C4-2B (cell line): Measurements from ENCODE around the gene C4orf50.

ENCODE experiments used
- H3K27ac ChIP-seq: fragments of 450-650 bp; 2 replicates; pipeline ENCODE4 v1.5.1; 2017
- ZFX ChIP-seq: fragments of 450-650 bp; IDR thresholded peaks from 2 replicates; pipeline ENCODE4 v1.6.1; 2017
- TF ChIP-seq, protein P1 (sequence below): fragments of 450-650 bp; conservative IDR thresholded peaks from 2 replicates; pipeline ENCODE4 v1.5.1; 2017; ENCODE audit warnings: mild to moderate bottlenecking

The C4orf50 gene

DNA sequence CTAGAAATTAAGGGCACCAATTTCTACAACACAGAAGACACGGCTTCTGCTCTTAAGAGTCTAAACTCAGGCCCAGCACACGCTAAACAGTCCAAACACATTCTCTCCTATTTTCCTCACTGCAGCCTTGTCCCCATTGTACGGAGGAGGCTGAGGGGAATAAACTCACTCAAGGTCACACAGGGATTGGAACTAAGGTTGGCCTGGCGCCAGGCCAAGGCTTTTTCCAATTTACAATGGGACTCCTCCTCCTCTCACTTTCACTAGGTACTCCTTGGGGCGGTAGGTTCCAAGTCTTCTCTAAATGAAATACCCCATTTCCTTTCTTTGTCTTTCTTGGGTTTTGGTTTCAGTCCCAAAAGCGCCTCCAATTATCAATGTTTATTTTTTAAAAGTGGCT is 76.6 kb downstream of the C4orf50 start:
- no peak for TF ChIP-seq ZFX
- TF ChIP-seq, protein P1, sequence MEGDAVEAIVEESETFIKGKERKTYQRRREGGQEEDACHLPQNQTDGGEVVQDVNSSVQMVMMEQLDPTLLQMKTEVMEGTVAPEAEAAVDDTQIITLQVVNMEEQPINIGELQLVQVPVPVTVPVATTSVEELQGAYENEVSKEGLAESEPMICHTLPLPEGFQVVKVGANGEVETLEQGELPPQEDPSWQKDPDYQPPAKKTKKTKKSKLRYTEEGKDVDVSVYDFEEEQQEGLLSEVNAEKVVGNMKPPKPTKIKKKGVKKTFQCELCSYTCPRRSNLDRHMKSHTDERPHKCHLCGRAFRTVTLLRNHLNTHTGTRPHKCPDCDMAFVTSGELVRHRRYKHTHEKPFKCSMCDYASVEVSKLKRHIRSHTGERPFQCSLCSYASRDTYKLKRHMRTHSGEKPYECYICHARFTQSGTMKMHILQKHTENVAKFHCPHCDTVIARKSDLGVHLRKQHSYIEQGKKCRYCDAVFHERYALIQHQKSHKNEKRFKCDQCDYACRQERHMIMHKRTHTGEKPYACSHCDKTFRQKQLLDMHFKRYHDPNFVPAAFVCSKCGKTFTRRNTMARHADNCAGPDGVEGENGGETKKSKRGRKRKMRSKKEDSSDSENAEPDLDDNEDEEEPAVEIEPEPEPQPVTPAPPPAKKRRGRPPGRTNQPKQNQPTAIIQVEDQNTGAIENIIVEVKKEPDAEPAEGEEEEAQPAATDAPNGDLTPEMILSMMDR: no peak
- H3K27ac ChIP-seq: no peak overlapping the region

- TF ChIP-seq, protein P1: no peak
- no peak for TF ChIP-seq ZFX
- no peak overlapping the region for H3K27ac ChIP-seq
Measured at GRCh38 chr4:5940470-5941203, 77.6 kb downstream of the C4orf50 start.

DNA sequence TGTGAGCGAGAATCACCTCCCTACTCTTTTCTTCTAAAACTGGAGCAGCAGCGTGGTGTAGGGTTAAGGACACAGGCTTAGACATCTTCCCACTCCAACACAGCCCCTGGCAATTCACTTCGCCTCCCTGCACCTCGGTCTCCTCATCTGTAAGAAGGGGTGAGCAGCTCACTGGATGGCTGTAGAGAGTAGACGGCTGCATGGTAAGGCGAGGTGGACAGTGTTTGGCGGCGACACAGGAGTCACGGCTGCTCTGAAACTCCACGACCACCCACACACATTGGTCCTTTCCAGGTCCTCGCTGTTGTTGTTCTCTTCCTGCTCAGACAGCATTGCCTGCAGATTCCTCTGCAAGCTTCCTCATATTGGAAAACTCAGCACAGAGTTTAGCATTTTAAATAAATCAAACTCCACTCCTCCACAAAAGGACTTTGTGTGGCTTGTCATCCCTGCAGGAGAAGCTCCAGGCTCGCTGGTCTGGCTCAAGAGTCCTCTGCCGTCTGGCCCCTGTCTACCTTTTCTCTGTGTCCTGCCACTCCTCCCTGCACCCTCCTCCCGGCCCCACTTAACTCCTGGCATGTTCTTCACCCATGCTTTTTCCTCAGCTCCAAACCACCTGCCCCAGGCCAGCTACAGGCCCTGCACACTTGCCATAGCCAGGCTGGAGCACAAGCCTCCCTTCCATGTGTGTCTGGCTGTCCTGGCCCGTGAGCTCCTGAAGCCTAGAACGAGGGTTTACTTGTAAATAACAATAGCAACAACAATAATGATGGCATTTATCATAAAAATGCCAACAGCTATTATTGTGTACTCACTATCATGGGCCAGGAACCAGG is 84.0 kb downstream of the C4orf50 start:
- no peak overlapping the region for H3K27ac ChIP-seq
- no peak for TF ChIP-seq ZFX
- TF ChIP-seq, protein P1: no peak

DNA sequence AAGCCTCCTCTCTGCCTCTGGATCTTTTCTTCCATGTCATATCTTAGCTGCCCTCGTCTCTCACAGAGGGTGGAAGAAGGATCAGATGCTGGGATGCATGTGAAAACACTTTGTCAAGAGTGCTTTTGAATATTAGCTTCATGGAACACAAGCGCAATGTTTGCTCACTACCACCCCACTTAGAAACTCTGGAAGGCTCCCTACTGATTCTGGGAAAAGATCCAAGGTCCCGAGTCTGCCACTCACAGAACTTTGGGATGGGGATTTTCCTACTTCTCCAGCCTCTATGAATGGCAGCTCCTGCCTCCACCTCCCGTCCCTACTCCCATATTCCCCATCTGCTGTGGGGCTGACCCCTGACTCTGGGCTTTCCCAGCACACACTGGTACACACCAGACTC is 85.1 kb downstream of the C4orf50 start:
- TF ChIP-seq, protein P1: no peak
- no peak for TF ChIP-seq ZFX
- no peak overlapping the region for H3K27ac ChIP-seq

- H3K27ac ChIP-seq: no peak overlapping the region
- TF ChIP-seq, protein P1: no peak
- TF ChIP-seq ZFX: no peak
Measured at GRCh38 chr4:5932035-5932568, 86.1 kb downstream of the C4orf50 start.

DNA sequence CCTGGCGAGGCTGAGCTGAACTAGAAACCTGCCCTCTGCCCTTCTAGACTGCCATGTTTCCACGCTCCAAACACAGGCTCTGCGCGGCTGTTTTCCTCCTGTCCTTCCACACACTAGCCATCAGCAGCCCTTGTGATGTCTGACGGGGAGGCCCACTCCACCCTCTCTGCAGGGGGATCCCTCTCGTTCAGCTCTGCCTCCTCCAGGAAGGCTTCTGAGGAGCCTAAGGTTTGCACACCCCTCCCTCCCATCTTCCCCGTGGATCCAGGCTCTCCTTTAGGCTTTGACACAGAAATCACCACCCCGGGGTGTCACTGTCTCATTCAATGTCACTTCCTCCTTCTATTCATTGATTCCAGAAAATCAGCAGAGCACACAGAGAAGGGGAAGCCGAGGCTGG is 86.7 kb downstream of the C4orf50 start:
- TF ChIP-seq, protein P1: no peak
- no peak for TF ChIP-seq ZFX
- no peak overlapping the region for H3K27ac ChIP-seq

DNA sequence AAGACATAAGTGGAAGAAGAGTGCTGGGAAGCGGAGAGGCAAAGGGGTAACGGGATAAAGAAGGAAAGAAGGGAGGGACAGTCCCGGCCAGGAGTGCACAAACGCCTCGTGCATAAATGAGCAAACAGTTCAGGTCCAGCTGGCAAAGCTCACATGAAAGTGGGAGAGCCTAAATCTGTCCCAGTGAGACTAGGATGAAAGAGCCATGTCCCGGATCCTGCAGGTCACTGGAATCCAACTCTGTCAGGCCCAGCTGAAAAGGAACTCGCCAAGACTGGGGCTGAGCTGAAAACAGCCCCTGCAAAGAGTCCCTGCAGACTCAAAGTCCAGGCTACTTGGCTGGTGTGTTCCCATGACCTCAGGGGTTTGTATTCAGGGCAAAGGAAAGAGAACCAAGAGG is 87.4 kb downstream of the C4orf50 start:
- TF ChIP-seq, protein P1: no peak
- TF ChIP-seq ZFX: no peak
- no peak overlapping the region for H3K27ac ChIP-seq
